ENCODE results near the gene CD22. TPM values are rescaled to one million over a fixed set of nuclear protein-coding genes. Genes with fewer than 3 reads are reported as not detected.

The CD22 gene
- total RNA-seq, 6 donors from 2014 or later, result 8.8 to 36.7 (median 24.7) TPM

GRCh38 chr19:35288906-35289305, 40.1 kb upstream of the CD22 start:
- no peak for TF ChIP-seq POLR2AphosphoS5 (IDR thresholded peaks at IDR 0.05)
- TF ChIP-seq CTCF (IDR thresholded peaks at IDR 0.05), result no peak
- no peak for TF ChIP-seq EP300 (IDR thresholded peaks at IDR 0.05)
- no peak overlapping the region for H3K27ac ChIP-seq
- H3K36me3 ChIP-seq, result no peaks in the 10 kb centered on the region
- no peaks in the 10 kb centered on the region for H3K4me1 ChIP-seq
- ATAC-seq (ENCODE audit: low FRiP score in 2 of 2) (no peak), DNase-seq (no peak)
- WGBS, 2 donors, result 76 to 97% methylated on average over 5 of the region's 5 CpGs
- no peaks in the 10 kb centered on the region for H3K9me3 ChIP-seq
- H3K27me3 ChIP-seq, result no peaks in the 10 kb centered on the region
- H3K4me3 ChIP-seq, result no peak overlapping the region

- no peaks in the 10 kb centered on the region for H3K27me3 ChIP-seq
- no peak overlapping the region for H3K4me3 ChIP-seq
- H3K27ac ChIP-seq, result no peak overlapping the region
- H3K9me3 ChIP-seq, result no peaks in the 10 kb centered on the region
- ATAC-seq (ENCODE audit: low FRiP score in 2 of 2), result peak in 1 of 2 donors; percentile 9
- no peaks in the 10 kb centered on the region for H3K36me3 ChIP-seq
- no peak for TF ChIP-seq EP300 (IDR thresholded peaks at IDR 0.05)
- TF ChIP-seq POLR2AphosphoS5 (IDR thresholded peaks at IDR 0.05), result no peak
- TF ChIP-seq CTCF (IDR thresholded peaks at IDR 0.05), result no peak
- no peak for TF ChIP-seq POLR2A (IDR thresholded peaks at IDR 0.05)
- H3K4me1 ChIP-seq, result no peaks in the 10 kb centered on the region
- no peak for DNase-seq
- WGBS, 2 donors, result 79 to 89% methylated on average over 15 to 16 of the region's 20 CpGs
Observed at GRCh38 chr19:35290381-35291127, 38.4 kb upstream of the CD22 start.

GRCh38 chr19:35291259-35291658, 37.7 kb upstream of the CD22 start:
- Histone ChIP-seq H3K9me3 (no peaks in the 10 kb centered on the region), H3K27me3 (no peaks in the 10 kb centered on the region), H3K4me3 (no peak overlapping the region), H3K36me3 (no peaks in the 10 kb centered on the region), H3K27ac (no peak overlapping the region), H3K4me1 (no peaks in the 10 kb centered on the region)
- DNase-seq (no peak), ATAC-seq (ENCODE audit: low FRiP score in 2 of 2) (no peak)
- TF ChIP-seq CTCF (IDR thresholded peaks at IDR 0.05), result no peak
- no peak for TF ChIP-seq POLR2A (IDR thresholded peaks at IDR 0.05)
- no peak for TF ChIP-seq POLR2AphosphoS5 (IDR thresholded peaks at IDR 0.05)
- no peak for TF ChIP-seq EP300 (IDR thresholded peaks at IDR 0.05)
- WGBS, 2 donors, result 66 to 84% methylated on average over 6 of the region's 6 CpGs

- H3K4me3 ChIP-seq, result no peak within 1 kb of the TSS
- WGBS, 2 donors, result 73 to 84% methylated on average over 8 to 12 of the region's 12 CpGs
- H3K27ac ChIP-seq, result no peak within 1 kb of the TSS
- DNase-seq (peak in 1 of 2 donors; percentile 56), ATAC-seq (ENCODE audit: low FRiP score in 2 of 2) (no peak)
- H3K4me1 ChIP-seq, result no peaks in the 10 kb centered on the region
- no peaks in the 10 kb centered on the region for H3K27me3 ChIP-seq
- no peaks in the 10 kb centered on the region for H3K36me3 ChIP-seq
- H3K9me3 ChIP-seq, result no peaks in the 10 kb centered on the region
- no peak for TF ChIP-seq CTCF (IDR thresholded peaks at IDR 0.05)
- TF ChIP-seq POLR2A (IDR thresholded peaks at IDR 0.05), result no peak
Observed at GRCh38 chr19:35291916-35292315, 37.1 kb upstream of the CD22 start, which contains the start of gene MAG. Gene MAG, plus strand, starts transcription at chr19:35292161. Its CDS starts 3,248 bp downstream, at chr19:35295409.

Measured in upper lobe of left lung (tissue), 6 donors.